Activated CD8-positive, alpha-beta memory T cell treated with anti-CD3 and anti-CD28 coated beads for 36 hours (primary cell): ENCODE measurements around the gene TFF2. TPM values are rescaled to one million over a fixed set of nuclear protein-coding genes. Genes with fewer than 3 reads are reported as not detected.

ENCODE experiments used
- CTCF ChIA-PET: fragments of 350-600 bp; sonication (Branson Sonifier 250); formaldehyde crosslinking; loops from one replicate; lab custom pipeline; 2021; ENCODE audit warnings: antibody characterized with exemption; lab: Charles Lee
- POLR2A ChIA-PET: fragments of 350-600 bp; sonication (Branson Sonifier 250); formaldehyde crosslinking; loops from one replicate; lab custom pipeline; 2021; ENCODE audit warnings: antibody characterized with exemption; lab: Charles Lee
- total RNA-seq, 2 experiments: library from RNA; stranded (reverse); gene quantifications; one replicate each; pipeline ENCODE4 v1.2.3, GENCODE V29; 2021

The TFF2 gene
- total RNA-seq, 2 experiments from 2014 or later = not detected

- CTCF ChIA-PET = interaction anchor here (0.6 to 3.5 kb wide), 10 partner anchors 22 to 223 kb away, joined by 3 to 14 read pairs (median 4); no protein-coding TSS in a partner anchor
- POLR2A ChIA-PET = interaction anchor here (0.8 to 1.4 kb wide), 2 partner anchors 36 to 118 kb away, joined by 3 read pairs; no protein-coding TSS in a partner anchor
Measured at GRCh38 chr21:42338729-42339715, 11.8 kb downstream of the TFF2 start.

- POLR2A ChIA-PET = interaction anchor here (0.8 to 1.4 kb wide), 2 partner anchors 37 to 119 kb away, joined by 3 read pairs; no protein-coding TSS in a partner anchor
- CTCF ChIA-PET = interaction anchor here (0.7 to 3.5 kb wide), 11 partner anchors 11 to 192 kb away, joined by 3 to 14 read pairs (median 3); no protein-coding TSS in a partner anchor
Measured at GRCh38 chr21:42337830-42338728, 12.7 kb downstream of the TFF2 start.

DNA sequence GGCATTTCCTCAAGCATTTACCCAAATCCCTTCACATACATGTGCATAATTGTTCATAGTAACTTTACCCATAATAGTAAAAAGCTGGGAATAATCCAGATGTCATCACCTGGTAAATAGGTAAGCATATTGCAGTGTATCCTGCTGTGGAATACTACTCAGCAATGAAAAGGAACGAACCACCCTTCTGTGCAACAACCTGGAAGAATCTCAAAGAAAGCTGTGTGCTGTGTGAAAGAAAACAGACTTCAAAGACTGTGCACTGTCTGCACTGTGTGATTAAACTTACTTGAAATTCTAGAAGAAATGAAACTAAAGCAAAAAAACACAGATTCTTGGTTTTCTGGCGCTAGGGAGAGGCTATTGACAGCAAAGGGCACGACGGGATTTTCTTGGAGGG lies 13.5 kb downstream of the TFF2 start:
- POLR2A ChIA-PET = interaction anchor here (1.4 kb wide), 1 partner anchor 38 kb away, joined by 3 read pairs; no protein-coding TSS in a partner anchor

DNA sequence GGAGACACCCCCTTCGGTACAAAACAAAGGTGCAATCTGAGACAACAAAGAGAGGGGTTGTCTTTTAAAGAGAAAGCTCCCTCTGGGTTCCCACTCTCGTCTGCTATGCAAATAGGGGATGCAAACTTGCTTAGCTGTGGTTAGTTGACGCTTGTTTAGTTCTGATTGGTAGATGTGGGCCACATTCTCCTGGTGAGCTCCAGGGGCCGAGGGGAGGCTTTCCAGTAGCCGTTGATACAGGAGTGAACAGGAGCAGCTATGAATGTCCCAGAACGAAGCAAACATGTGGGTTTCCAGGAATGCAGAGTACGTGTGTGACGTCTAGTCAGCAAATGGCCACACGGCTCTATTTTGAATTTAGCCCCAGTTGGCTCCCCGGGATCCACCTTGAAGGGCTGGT lies 14.7 kb downstream of the TFF2 start:
- POLR2A ChIA-PET = no interaction called here
- CTCF ChIA-PET = interaction anchor here (0.7 to 1.2 kb wide), 3 partner anchors 26 to 93 kb away, joined by 3 to 5 read pairs (median 4); no protein-coding TSS in a partner anchor

More for the DNA sequence above, 13.5 kb downstream of the TFF2 start:
- CTCF ChIA-PET = interaction anchor here (0.7 to 3.5 kb wide), 8 partner anchors 10 to 112 kb away, joined by 3 to 14 read pairs (median 4); no protein-coding TSS in a partner anchor

- ChIA-PET POLR2A (no interaction called here), CTCF (no interaction called here)
Measured at GRCh38 chr21:42332557-42333317, 18.1 kb downstream of the TFF2 start.

- ChIA-PET POLR2A (no interaction called here), CTCF (no interaction called here)
Measured at GRCh38 chr21:42331660-42332059, 19.1 kb downstream of the TFF2 start.

DNA sequence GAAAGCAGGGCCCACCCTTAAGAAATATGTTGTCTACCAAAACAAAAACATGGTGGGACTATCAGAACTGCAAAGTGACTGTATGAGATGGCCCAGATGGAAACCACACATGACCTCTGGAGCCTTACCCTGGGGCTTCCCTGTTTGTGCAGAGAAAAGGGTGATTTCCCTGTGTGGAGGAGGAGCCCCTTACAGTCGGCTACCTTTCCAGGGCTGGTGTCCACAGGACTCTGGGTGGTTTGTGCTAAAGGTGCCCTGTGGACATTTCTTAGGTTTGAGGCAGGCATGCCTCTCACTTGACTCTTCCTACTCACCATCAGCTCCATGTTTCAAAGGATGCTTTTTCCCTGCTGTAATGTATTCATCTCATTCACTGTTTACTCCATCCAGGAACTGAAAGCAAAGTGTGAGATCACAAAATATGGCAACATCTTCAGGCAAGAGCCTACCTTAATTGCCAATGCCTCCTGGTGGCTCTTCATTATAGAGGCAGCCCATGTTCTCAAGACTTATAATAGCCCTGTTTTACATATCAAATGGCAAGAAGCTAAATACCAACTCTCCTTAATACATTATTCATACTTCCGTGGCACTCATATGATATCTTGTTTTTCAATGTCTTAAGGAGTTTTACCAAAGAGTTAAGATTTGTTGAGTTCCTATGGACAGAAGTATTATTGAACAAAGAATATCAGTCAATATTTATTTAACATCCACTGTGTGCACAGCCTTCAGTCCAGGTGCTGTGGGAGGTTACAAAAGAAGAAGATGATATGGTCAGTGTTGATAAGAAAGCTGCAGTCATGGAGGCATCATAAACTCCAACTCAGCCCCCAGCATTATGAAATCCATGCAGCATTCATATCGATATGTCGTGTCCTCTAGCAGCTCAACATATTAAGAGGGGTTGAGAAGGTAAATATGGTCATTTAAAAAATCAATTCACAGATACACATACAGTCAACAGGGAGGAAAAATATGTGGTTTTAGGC lies 20.1 kb downstream of the TFF2 start:
- ChIA-PET POLR2A (no interaction called here), CTCF (no interaction called here)

DNA sequence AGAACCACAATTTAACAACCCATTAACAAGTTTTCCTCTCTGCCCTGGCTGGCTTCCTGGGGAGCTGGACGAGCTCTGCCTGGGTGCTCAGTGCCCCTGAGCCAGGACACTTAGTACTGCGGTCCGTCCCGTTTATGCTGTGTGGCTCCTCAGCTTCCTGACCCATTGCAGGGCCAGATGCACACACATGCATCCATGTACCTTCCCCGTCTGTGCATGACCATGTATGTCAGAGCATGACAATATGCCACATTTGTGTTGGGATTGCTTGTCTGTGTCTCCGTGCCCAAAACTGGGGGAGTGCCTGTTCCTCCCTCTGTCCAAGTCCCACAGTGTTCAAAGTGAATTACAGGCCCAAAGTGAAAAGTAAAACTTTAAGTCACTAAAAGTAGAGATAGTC lies 25.9 kb downstream of the TFF2 start:
- ChIA-PET POLR2A (no interaction called here), CTCF (no interaction called here)

DNA sequence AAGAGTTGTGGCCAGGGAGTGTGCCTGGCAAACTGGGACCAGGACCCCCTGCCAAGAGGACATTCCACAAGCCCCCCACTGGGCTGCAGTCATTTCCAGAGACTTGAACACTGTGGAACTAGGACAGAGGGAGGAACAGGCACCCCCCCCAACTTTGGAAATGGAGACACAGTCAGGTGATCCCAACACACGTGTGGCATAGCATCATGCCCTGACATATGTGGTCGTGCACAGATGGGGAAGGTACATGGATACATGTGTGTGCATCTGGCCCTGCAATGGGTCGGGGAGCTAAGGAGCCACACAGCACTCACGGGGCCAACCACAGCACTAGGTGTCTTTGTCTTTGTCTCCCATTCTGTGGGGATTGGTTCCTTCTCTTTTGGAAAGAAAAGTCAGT lies 28.9 kb downstream of the TFF2 start:
- CTCF ChIA-PET = interaction anchor here (1.3 kb wide), 1 partner anchor 10 kb away, joined by 3 read pairs; no protein-coding TSS in a partner anchor
- POLR2A ChIA-PET = no interaction called here

DNA sequence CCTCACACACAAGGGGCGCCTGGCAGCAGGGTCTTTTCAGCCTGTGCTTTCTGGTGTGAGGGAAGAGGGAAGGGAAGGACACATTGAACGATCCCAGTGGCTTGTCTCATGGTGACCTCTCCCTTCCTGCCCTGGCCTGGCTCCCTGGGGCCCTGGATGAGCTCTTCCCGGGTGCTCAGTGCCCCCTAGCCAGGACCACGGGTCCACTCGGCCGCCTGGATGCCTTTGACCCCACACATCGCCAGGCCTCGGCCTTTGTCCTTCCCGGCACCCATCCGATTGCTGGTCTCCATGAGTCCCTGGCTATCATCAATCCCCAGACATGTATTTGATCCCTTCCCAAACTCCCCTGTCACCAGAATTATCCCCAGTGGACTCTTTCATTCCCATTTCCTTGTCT lies 29.6 kb downstream of the TFF2 start:
- POLR2A ChIA-PET = no interaction called here
- CTCF ChIA-PET = interaction anchor here (1.3 kb wide), 1 partner anchor 10 kb away, joined by 3 read pairs; no protein-coding TSS in a partner anchor

- CTCF ChIA-PET = interaction anchor here (1.3 to 1.5 kb wide), 2 partner anchors 9 to 16 kb away, joined by 3 read pairs; no protein-coding TSS in a partner anchor
- POLR2A ChIA-PET = no interaction called here
Measured at GRCh38 chr21:42320791-42321190, 30.0 kb downstream of the TFF2 start.

DNA sequence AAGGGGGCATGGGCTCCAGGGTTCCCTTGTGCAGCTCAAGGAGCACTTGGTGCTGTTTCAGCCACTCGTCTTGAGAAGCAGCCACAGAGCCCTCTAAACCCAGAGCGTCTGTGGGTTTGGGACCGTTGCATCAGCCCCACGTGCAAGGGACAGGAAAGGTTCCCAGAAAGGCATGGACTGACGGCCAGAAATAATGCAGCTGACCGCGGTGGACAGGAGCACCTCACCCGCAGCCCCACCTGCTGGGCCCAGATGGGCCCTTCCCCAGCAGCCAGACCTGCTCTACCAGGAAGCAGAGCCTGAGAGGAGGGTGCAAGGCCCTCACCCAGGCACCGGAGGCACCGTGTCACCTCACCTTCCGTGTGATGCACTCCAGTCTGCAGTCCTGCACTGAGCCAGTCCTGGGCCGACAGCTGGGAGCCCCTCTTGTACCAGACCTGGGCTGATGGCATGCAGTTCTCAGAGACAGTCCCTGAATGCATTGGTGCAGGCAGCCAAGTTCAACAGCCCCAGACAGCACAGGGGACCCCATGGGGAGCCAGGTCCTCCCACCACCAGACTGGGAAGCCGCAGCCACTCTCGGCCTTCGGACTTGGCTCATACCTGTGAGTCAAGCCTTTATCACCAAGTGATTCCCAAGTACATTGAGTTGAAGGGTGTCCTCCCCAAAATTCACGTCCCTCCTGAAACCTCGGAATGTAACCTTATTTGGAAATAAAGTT lies 30.8 kb downstream of the TFF2 start:
- CTCF ChIA-PET = interaction anchor here (1.5 to 2.1 kb wide), 2 partner anchors 10 to 17 kb away, joined by 3 to 9 read pairs; no protein-coding TSS in a partner anchor
- POLR2A ChIA-PET = no interaction called here

DNA sequence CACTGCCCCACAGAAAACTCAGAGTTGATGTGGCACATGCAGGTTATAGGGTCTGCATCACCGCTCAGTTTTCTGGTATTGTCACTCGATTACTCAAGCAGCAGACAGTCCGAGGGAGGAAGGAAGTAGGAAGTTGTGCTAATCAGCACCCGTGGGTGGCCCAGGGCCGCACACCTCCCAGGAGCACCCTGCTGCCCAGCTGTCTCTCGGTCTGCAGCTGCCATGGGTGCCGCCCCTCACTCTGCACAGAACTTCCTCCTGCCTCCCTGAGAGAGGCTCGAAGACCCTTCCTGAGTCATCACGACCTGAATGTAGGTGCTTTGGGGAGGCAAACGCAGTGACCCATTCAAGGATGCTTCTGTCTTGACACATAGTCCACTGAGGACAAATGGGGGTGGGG lies 31.4 kb downstream of the TFF2 start:
- ChIA-PET CTCF (interaction anchor here (0.8 to 2.1 kb wide), 3 partner anchors 9 to 131 kb away, joined by 3 to 9 read pairs (median 4); no protein-coding TSS in a partner anchor), POLR2A (no interaction called here)

DNA sequence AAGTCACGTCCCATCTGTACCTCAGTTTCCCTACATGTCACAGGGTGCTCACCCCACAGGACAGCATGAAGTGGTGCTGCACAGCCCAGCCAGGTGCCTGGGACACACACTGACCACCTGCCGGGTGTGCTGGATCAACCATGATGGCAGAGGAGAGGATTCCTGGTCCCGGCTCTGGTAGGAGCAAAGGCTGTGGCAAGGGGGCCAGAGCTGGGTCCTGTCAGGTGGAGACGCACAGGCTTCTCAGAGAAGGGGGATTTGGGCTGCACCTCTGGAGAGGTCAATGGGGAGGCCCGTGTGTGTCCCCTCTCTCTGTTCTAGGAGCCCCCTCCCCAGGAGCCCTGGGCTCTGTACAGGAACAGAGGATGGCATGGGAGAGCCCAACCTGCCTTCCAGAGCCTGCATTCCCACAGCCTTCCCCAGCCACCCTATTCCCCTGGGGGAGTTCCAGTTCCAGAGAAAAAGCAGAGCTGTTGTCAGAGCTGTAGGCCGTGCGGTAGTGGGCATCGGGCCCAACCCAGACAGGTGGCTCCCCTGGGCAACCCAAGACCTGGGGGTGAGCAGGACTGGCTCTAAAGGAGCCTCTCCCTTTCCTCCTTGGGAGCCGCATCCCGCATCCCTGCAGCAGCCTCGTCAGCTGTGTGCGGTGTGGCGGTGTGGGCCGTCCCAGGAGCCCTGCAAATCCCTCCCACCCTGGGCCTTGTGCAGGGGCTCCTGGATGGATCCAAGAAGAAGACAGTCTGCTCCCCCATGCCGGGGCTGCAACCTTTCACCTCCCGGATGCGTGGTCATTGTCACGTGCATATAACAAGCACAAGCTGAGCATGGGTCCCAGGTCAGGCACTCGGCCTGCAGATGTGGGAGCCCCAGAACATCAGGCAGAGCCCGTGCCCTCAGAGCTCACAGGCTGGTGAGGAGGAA lies 32.7 kb downstream of the TFF2 start:
- CTCF ChIA-PET = interaction anchor here (0.8 to 2.1 kb wide), 2 partner anchors 8 to 132 kb away, joined by 4 to 9 read pairs; no protein-coding TSS in a partner anchor

DNA sequence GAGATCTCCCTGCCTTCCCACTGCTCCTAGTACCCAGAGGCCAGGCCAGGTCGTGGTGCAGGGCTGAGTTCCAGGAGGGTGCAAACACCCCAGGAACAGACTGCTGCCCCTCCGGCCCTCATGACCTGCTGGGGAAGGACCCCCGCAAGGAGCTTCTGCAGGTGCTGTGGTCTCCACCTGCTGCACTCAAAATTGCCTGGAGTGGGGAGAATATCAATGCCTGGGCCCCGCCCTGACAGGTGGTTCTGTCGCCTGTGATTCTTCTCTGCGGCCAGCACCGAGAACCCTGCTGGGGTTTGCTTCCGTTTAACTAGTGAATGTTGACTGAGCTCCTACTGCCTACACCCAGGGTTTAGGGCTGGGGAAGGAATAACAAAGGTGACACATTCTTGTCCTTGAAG lies 33.5 kb downstream of the TFF2 start:
- CTCF ChIA-PET = no interaction called here
- POLR2A ChIA-PET = no interaction called here

More for the DNA sequence above, 32.7 kb downstream of the TFF2 start:
- POLR2A ChIA-PET = no interaction called here
